ENCODE data around the gene NRXN3. TPM values are rescaled to one million over a fixed set of nuclear protein-coding genes. Genes with fewer than 3 reads are reported as not detected.

The NRXN3 gene
- polyA plus RNA-seq, 1 of the 3 experiments (the other 2 are of a cell fraction) = 1.6 TPM

- ChIA-PET POLR2A (no interaction called here), CTCF (no interaction called here)
- Histone ChIP-seq H3K79me2 (ENCODE audit: insufficient read depth) (no peaks in the 10 kb centered on the region), H3K4me2 (no peak overlapping the region), H3K9me2 (no peaks in the 10 kb centered on the region), H3K4me3 (ENCODE audit: low read depth in 2 of 2, low read length in 1 of 2) (no peak overlapping the region), H3K4me1 (ENCODE audit: control insufficient read depth in 1 of 2, insufficient read depth in 2 of 2, low read depth in 1 of 2, low read length in 1 of 2) (peaks cover 0 to 4% of the 10 kb centered on the region in 2 experiments; a peak in 1 of 4 replicates), H2AFZ (ENCODE audit: low read depth) (no peak overlapping the region), H3K27ac (ENCODE audit: low read depth in 2 of 2, low read length in 1 of 2) (no peak overlapping the region), H3K36me3 (replicated peaks in 1 of 2; ENCODE audit: control insufficient read depth in 1 of 2, insufficient read depth in 2 of 2, low read length in 1 of 2) (no peaks in the 10 kb centered on the region), H3F3A (replicated peaks; ENCODE audit: insufficient read depth) (no peaks in the 10 kb centered on the region), H3K27me3 (ENCODE audit: insufficient read depth) (no peaks in the 10 kb centered on the region), H3K9me3 (no peaks in the 10 kb centered on the region; the same call in 1 of the 2 replicates), H4K20me1 (ENCODE audit: insufficient read depth) (no peaks in the 10 kb centered on the region), H3K9ac (no peak overlapping the region)
- DNase-seq = no peak
- 33% methylated on average over 3 of the region's 3 CpGs for WGBS (ENCODE audit: low lambda C conversion rate)
- TF ChIP-seq MXI1 (IDR thresholded peaks at IDR 0.05; ENCODE audit: low read depth, low read length) (no peak), RCOR1 (IDR thresholded peaks at IDR 0.05; ENCODE audit: low read length) (no peak), TCF12 (IDR thresholded peaks at IDR 0.05) (no peak), MEF2A (IDR thresholded peaks at IDR 0.05; ENCODE audit: borderline replicate concordance, low read depth) (no peak), USF1 (IDR thresholded peaks at IDR 0.05; ENCODE audit: borderline replicate concordance, low read depth) (no peak), YY1 (IDR thresholded peaks at IDR 0.05; ENCODE audit: low read depth) (no peak), RFX5 (IDR thresholded peaks at IDR 0.05; ENCODE audit: low read length) (no peak), RAD21 (IDR thresholded peaks at IDR 0.05; ENCODE audit: low read length) (no peak), GATA2 (CRISPR knock-in tag; IDR thresholded peaks at IDR 0.05) (no peak), FOSL2 (IDR thresholded peaks at IDR 0.05; ENCODE audit: borderline replicate concordance, low read depth) (no peak), PBX3 (IDR thresholded peaks at IDR 0.05) (no peak), IRF3 (IDR thresholded peaks at IDR 0.05; ENCODE audit: low read depth, low read length) (no peak), EZH2phosphoT487 (IDR thresholded peaks at IDR 0.05; ENCODE audit: borderline replicate concordance, low read depth) (no peak), FOXJ3 (CRISPR knock-in tag; IDR thresholded peaks at IDR 0.05) (no peak), NRF1 (IDR thresholded peaks at IDR 0.05; ENCODE audit: low read depth, low read length) (no peak), EP300 (IDR thresholded peaks at IDR 0.05; ENCODE audit: borderline replicate concordance in 1 of 2, low read depth in 1 of 2, low read length in 1 of 2) (no peak), USF2 (IDR thresholded peaks at IDR 0.05; ENCODE audit: borderline replicate concordance, low read depth, low read length) (no peak)
- TF ChIP-seq, protein P1, sequence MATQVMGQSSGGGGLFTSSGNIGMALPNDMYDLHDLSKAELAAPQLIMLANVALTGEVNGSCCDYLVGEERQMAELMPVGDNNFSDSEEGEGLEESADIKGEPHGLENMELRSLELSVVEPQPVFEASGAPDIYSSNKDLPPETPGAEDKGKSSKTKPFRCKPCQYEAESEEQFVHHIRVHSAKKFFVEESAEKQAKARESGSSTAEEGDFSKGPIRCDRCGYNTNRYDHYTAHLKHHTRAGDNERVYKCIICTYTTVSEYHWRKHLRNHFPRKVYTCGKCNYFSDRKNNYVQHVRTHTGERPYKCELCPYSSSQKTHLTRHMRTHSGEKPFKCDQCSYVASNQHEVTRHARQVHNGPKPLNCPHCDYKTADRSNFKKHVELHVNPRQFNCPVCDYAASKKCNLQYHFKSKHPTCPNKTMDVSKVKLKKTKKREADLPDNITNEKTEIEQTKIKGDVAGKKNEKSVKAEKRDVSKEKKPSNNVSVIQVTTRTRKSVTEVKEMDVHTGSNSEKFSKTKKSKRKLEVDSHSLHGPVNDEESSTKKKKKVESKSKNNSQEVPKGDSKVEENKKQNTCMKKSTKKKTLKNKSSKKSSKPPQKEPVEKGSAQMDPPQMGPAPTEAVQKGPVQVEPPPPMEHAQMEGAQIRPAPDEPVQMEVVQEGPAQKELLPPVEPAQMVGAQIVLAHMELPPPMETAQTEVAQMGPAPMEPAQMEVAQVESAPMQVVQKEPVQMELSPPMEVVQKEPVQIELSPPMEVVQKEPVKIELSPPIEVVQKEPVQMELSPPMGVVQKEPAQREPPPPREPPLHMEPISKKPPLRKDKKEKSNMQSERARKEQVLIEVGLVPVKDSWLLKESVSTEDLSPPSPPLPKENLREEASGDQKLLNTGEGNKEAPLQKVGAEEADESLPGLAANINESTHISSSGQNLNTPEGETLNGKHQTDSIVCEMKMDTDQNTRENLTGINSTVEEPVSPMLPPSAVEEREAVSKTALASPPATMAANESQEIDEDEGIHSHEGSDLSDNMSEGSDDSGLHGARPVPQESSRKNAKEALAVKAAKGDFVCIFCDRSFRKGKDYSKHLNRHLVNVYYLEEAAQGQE (IDR thresholded peaks at IDR 0.05; ENCODE audit: low read depth, low read length) = no peak
- TF ChIP-seq, protein P2, sequence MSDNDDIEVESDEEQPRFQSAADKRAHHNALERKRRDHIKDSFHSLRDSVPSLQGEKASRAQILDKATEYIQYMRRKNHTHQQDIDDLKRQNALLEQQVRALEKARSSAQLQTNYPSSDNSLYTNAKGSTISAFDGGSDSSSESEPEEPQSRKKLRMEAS (IDR thresholded peaks at IDR 0.05; ENCODE audit: low read depth) = no peak
These were observed 1055.6 kb downstream of the NRXN3 start for GRCh38 chr14:79225815-79226214.

Measured in SK-N-SH (cell line).